Smooth muscle cell (in vitro differentiated cells): ENCODE results near the gene MTURN. TPM values are rescaled to one million over a fixed set of nuclear protein-coding genes. Genes with fewer than 3 reads are reported as not detected.

Experiments
- DNase-seq: peaks from one replicate; lab custom pipeline; 2025; ENCODE audit not compliant: unreplicated experiment; lab: John Stamatoyannopoulos, UW
- H2AFZ ChIP-seq: fragments of 200-600 bp; sonication (generic); 2 replicates; pipeline ENCODE4 v1.6.0; 2016; ENCODE audit warnings: antibody characterized with exemption, low read depth, mild to moderate bottlenecking
- H3F3A ChIP-seq: fragments of 200-600 bp; sonication (generic); 2 replicates; pipeline ENCODE4 v1.6.0; 2017; ENCODE audit warnings: antibody characterized with exemption, low read depth
- H3K27ac ChIP-seq: fragments of 200-600 bp; sonication (generic); 2 replicates; pipeline ENCODE4 v1.5.1; 2016; ENCODE audit warnings: low read depth, mild to moderate bottlenecking
- H3K27me3 ChIP-seq: fragments of 200-600 bp; sonication (generic); 2 replicates; pipeline ENCODE4 v1.6.1; 2016; ENCODE audit warnings: low read depth, mild to moderate bottlenecking
- H3K36me3 ChIP-seq: fragments of 200-600 bp; sonication (generic); 2 replicates; pipeline ENCODE4 v1.5.1; 2016; ENCODE audit warnings: low read depth
- H3K4me1 ChIP-seq: fragments of 200-600 bp; sonication (generic); 2 replicates; pipeline ENCODE4 v1.5.1; 2016; ENCODE audit warnings: low read depth
- H3K4me2 ChIP-seq: fragments of 200-600 bp; sonication (generic); 2 replicates; pipeline ENCODE4 v1.6.0; 2016; ENCODE audit warnings: mild to moderate bottlenecking
- H3K4me3 ChIP-seq: fragments of 200-600 bp; sonication (generic); 2 replicates; pipeline ENCODE4 v1.5.1; 2016; ENCODE audit warnings: mild to moderate bottlenecking
- H3K79me2 ChIP-seq: fragments of 200-600 bp; sonication (generic); 2 replicates; pipeline ENCODE4 v1.6.0; 2016; ENCODE audit warnings: low read depth, mild to moderate bottlenecking
- H3K9ac ChIP-seq: fragments of 200-600 bp; sonication (generic); 2 replicates; pipeline ENCODE4 v1.6.0; 2016; ENCODE audit warnings: low read depth
- H3K9me3 ChIP-seq: fragments of 200-600 bp; sonication (generic); replicated peaks from 2 replicates; pipeline ENCODE4 v1.5.1; 2016; ENCODE audit warnings: low read depth
- H4K20me1 ChIP-seq: fragments of 200-600 bp; sonication (generic); 2 replicates; pipeline ENCODE4 v1.6.0; 2016; ENCODE audit warnings: low read depth
- WGBS: methylation state at CpG from one replicate; pipeline ENCODE4 v1.1.7; 2016; ENCODE audit warnings: low lambda C conversion rate; 5-methylcytosine and 5-hydroxymethylcytosine counted together
- polyA plus RNA-seq: library from polyadenylated mRNA; unstranded; fragments of >200 nt; fragmentation: Nextera tagmentation; extraction: Ambion mirVana; gene quantifications from 2 replicates; pipeline ENCODE4 v1.2.1, GENCODE V29; 2016
- total RNA-seq: library from RNA; depleted of rRNA; stranded (reverse); fragments of >200 nt; gene quantifications from 2 replicates; pipeline ENCODE4 v1.2.3, GENCODE V29; 2014
- TF ChIP-seq, protein P1 (sequence below): fragments of 200-600 bp; sonication (generic); IDR thresholded peaks from 2 replicates; pipeline ENCODE4 v1.5.1; 2017; ENCODE audit warnings: borderline replicate concordance, mild to moderate bottlenecking, antibody characterized with exemption; ENCODE audit not compliant: insufficient read depth, poor library complexity, severe bottlenecking

Gene MTURN
- total and polyA plus RNA-seq, 2 experiments from 2014 or later = 3.1 to 3.9 TPM

DNA sequence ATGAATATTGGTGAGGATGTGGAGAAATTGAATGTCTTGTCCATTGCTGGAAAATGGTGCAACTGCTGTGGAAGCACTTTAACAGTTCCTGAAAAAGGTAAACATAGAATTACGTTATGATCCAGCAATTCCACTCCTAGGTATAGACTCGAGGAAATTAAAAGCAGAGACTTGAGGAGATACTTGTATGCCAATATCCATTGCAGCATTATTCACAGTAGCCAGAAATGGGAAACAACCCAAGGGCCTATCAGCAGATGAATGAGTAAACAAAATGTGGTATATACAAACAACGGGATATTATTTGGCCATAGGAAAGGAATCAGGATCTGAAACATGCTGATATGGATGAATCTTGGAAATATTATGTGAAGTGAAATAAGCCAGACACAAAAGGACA, 32.5 kb upstream of the MTURN start:
- 97% methylated on average over 3 of the region's 3 CpGs for WGBS
- Histone ChIP-seq H4K20me1 (no peaks in the 10 kb centered on the region), H3K9me3 (no peaks in the 10 kb centered on the region), H2AFZ (no peak overlapping the region), H3K79me2 (no peaks in the 10 kb centered on the region), H3K27me3 (no peaks in the 10 kb centered on the region), H3K36me3 (no peaks in the 10 kb centered on the region), H3K4me1 (no peaks in the 10 kb centered on the region), H3K27ac (no peak overlapping the region), H3K4me2 (no peak overlapping the region), H3F3A (no peaks in the 10 kb centered on the region), H3K9ac (no peak overlapping the region), H3K4me3 (no peak overlapping the region)
- TF ChIP-seq, protein P1, sequence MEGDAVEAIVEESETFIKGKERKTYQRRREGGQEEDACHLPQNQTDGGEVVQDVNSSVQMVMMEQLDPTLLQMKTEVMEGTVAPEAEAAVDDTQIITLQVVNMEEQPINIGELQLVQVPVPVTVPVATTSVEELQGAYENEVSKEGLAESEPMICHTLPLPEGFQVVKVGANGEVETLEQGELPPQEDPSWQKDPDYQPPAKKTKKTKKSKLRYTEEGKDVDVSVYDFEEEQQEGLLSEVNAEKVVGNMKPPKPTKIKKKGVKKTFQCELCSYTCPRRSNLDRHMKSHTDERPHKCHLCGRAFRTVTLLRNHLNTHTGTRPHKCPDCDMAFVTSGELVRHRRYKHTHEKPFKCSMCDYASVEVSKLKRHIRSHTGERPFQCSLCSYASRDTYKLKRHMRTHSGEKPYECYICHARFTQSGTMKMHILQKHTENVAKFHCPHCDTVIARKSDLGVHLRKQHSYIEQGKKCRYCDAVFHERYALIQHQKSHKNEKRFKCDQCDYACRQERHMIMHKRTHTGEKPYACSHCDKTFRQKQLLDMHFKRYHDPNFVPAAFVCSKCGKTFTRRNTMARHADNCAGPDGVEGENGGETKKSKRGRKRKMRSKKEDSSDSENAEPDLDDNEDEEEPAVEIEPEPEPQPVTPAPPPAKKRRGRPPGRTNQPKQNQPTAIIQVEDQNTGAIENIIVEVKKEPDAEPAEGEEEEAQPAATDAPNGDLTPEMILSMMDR = no peak
- no peak for DNase-seq

DNA sequence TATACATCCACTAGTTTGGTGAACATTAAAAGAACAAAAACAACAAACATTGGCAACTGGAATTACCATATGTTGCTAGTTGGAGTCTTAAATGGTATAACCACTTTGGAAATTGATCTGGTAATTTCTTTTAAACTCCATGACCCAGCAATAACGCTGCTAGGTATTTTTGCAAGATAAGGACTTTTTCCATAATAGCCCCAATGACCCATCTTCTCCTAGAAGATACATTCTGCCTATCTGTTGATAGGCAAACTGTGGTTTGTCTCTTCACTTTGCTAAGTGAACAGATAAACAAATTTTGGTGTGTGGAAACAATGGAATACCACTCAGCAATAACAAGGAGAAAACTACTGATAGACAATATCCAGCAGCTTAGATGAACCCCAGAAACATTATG, 30.6 kb upstream of the MTURN start:
- DNase-seq = no peak
- H2AFZ ChIP-seq = no peak overlapping the region
- TF ChIP-seq, protein P1 = no peak
- no peaks in the 10 kb centered on the region for H3K36me3 ChIP-seq
- no peak overlapping the region for H3K4me2 ChIP-seq
- no peaks in the 10 kb centered on the region for H3K4me1 ChIP-seq
- H3K9me3 ChIP-seq = no peaks in the 10 kb centered on the region
- no peak overlapping the region for H3K27ac ChIP-seq
- WGBS = 84% methylated on average over 1 of the region's 1 CpG
- H3K9ac ChIP-seq = no peak overlapping the region
- H3K79me2 ChIP-seq = no peaks in the 10 kb centered on the region
- no peaks in the 10 kb centered on the region for H4K20me1 ChIP-seq
- H3K4me3 ChIP-seq = no peak overlapping the region
- H3F3A ChIP-seq = no peaks in the 10 kb centered on the region
- no peaks in the 10 kb centered on the region for H3K27me3 ChIP-seq

DNA sequence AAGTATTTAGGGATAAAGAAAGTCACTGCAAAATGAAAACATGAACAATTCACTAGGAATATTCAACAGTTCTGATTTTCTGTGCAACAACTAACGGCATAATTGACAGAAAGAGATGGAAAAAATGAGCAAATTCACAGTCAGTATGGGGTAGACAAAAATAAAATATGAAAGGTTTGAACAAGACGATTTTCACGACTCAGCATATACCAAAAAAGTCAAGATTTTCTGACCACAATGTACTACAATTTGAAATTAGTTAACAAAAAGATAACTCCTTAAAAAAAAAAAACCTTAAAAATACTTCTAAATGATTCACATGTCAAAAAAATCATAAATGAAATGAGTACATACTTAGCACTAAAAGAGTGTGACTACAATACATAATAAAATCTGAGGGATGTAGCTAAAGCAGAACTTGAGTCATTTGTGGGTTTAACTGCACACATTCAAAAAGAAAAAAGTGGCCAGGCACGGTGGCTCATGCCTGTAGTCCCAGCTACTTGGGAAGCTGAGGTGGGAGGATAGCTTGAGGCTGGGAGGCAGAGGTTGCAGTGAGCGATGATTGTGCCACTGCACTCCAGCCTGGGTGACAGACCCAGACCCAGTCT, 22.6 kb upstream of the MTURN start:
- WGBS = 96% methylated on average over 5 of the region's 5 CpGs
- H3K4me3 ChIP-seq = no peak overlapping the region
- H4K20me1 ChIP-seq = no peaks in the 10 kb centered on the region
- H3K9me3 ChIP-seq = no peaks in the 10 kb centered on the region
- H3K27me3 ChIP-seq = no peaks in the 10 kb centered on the region
- TF ChIP-seq, protein P1 = no peak
- no peaks in the 10 kb centered on the region for H3K4me1 ChIP-seq
- H3K9ac ChIP-seq = no peak overlapping the region
- H3K79me2 ChIP-seq = no peaks in the 10 kb centered on the region
- peaks cover 9% of the 10 kb centered on the region for H3F3A ChIP-seq
- no peaks in the 10 kb centered on the region for H3K36me3 ChIP-seq
- DNase-seq = no peak
- no peak overlapping the region for H3K4me2 ChIP-seq
- no peak overlapping the region for H3K27ac ChIP-seq
- no peak overlapping the region for H2AFZ ChIP-seq

DNA sequence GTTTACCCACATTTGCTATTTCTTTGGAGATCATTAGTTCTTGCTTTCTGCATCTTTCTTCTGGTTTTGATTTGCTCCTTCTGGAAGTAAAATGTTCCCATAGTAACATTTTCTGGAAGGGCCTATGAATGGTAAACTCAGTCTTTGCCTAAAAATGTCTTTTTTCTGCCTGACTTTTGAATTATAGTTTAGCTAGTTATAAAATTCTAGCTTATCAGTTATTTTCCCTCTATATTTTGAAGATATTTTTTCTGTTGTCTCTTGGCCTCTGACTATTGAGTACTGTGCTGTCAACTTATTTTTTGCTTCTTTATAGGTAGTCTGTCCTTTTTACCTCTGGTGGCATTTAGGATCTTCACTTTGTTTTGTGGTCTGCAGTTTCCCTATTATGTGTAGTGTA, 21.6 kb upstream of the MTURN start:
- Histone ChIP-seq H3K4me3 (no peak overlapping the region), H3K27ac (no peak overlapping the region), H3K36me3 (no peaks in the 10 kb centered on the region), H3K79me2 (no peaks in the 10 kb centered on the region), H3K4me2 (no peak overlapping the region), H2AFZ (no peak overlapping the region), H4K20me1 (no peaks in the 10 kb centered on the region), H3K9me3 (no peaks in the 10 kb centered on the region), H3K27me3 (no peaks in the 10 kb centered on the region), H3F3A (peaks cover 9% of the 10 kb centered on the region), H3K4me1 (no peaks in the 10 kb centered on the region), H3K9ac (no peak overlapping the region)
- TF ChIP-seq, protein P1 = no peak
- DNase-seq = no peak
